SK-MEL-5 (cell line): ENCODE data around the gene PLA2G4E. TPM values are rescaled to one million over a fixed set of nuclear protein-coding genes. Genes with fewer than 3 reads are reported as not detected.

Source experiments
- DNase-seq: peaks from one replicate; pipeline ENCODE4 v3.0.0-alpha.2; 2016; ENCODE audit warnings: low read depth, low spot score
- in situ Hi-C: cut with HindIII; loops from 2 replicates; pipeline ENCODE4 v1.10.0; 2016; ENCODE audit warnings: low sequenced_read_pairs, high pct_unique_total_duplicates, low pct_unique_long_range_greater_than_20kb
- total RNA-seq: library from RNA; depleted of rRNA; stranded (reverse); fragments of >200 nt; shearing (Covaris generic); gene quantifications from 2 replicates; pipeline ENCODE4 v1.2.3, GENCODE V29; 2014; rRNA removed

PLA2G4E gene
- total RNA-seq, 1 experiment from 2014 or later: not detected

GRCh38 chr15:41939986-41940385 is 80.9 kb downstream of the PLA2G4E start:
- in situ Hi-C loops: no loop called here
- DNase-seq: no peak

- in situ Hi-C loops: no loop called here
Observed at GRCh38 chr15:41937568-41937923, 83.3 kb downstream of the PLA2G4E start.

GRCh38 chr15:41936649-41937567 is 83.9 kb downstream of the PLA2G4E start:
- DNase-seq: no peak

More at GRCh38 chr15:41937568-41937923, 83.3 kb downstream of the PLA2G4E start:
- no peak for DNase-seq

GRCh38 chr15:41936155-41936554 is 84.7 kb downstream of the PLA2G4E start:
- in situ Hi-C loops: no loop called here
- DNase-seq: no peak

More at GRCh38 chr15:41936649-41937567, 83.9 kb downstream of the PLA2G4E start:
- in situ Hi-C loops: no loop called here

- in situ Hi-C loops: no loop called here
- no peak for DNase-seq
Observed at GRCh38 chr15:41935566-41936020, 85.2 kb downstream of the PLA2G4E start.

- DNase-seq: no peak
- in situ Hi-C loops: no loop called here
Observed at GRCh38 chr15:41934843-41935242, 86.0 kb downstream of the PLA2G4E start.

- DNase-seq: no peak
Observed at GRCh38 chr15:41933771-41934170, 87.1 kb downstream of the PLA2G4E start.

GRCh38 chr15:41933326-41933725 is 87.5 kb downstream of the PLA2G4E start:
- no peak for DNase-seq
- in situ Hi-C loops: no loop called here

More at GRCh38 chr15:41933771-41934170, 87.1 kb downstream of the PLA2G4E start:
- in situ Hi-C loops: no loop called here

GRCh38 chr15:41932511-41933289 is 88.1 kb downstream of the PLA2G4E start:
- in situ Hi-C loops: no loop called here
- DNase-seq: no peak

GRCh38 chr15:41932101-41932500 is 88.7 kb downstream of the PLA2G4E start:
- in situ Hi-C loops: no loop called here

More at GRCh38 chr15:41932101-41932500, 88.7 kb downstream of the PLA2G4E start:
- DNase-seq: no peak

Other genes with a start within 250 kb of the PLA2G4E start
- gene MAPKBP1, start 246.6 kb downstream of the PLA2G4E start, total RNA-seq: 14.7 and 15.4 TPM in 2 replicates
- 3.4 and 4.4 TPM in 2 replicates for gene JMJD7, start 192.9 kb downstream of the PLA2G4E start, total RNA-seq
- 0.61 and 3.1 TPM in 2 replicates for gene PLA2G4B, start 182.2 kb downstream of the PLA2G4E start, total RNA-seq
- gene SPTBN5, start 127.0 kb downstream of the PLA2G4E start, total RNA-seq: under 0.01 and 0.03 TPM in 2 replicates
- 4.9 and 5.7 TPM in 2 replicates for gene EHD4, start 48.5 kb downstream of the PLA2G4E start, total RNA-seq
- not detected in 2 replicates for gene PLA2G4D, start 73.5 kb upstream of the PLA2G4E start, total RNA-seq
- not detected in 2 replicates for gene PLA2G4F, start 135.6 kb upstream of the PLA2G4E start, total RNA-seq
- 22.2 and 33.1 TPM in 2 replicates for gene VPS39, start 187.3 kb upstream of the PLA2G4E start, total RNA-seq